Femur (tissue), 1 donor: ENCODE results near the gene GGACT.
"Not testable (repeated sequence)": the region's sequence is repeated elsewhere in the genome, so short reads cannot be mapped to it uniquely, and the experiment has no call there.

Experiments
- DNase-seq: peaks from one replicate; pipeline ENCODE4 v3.0.0-alpha.2; 2017

Gene GGACT

GRCh38 chr13:100600461-100600860 is 11.9 kb upstream of the GGACT start:
- no peak for DNase-seq

- DNase-seq: no peak
Observed at GRCh38 chr13:100597253-100597652, 8.7 kb upstream of the GGACT start.

- no peak for DNase-seq
Observed at GRCh38 chr13:100596516-100596915, 7.9 kb upstream of the GGACT start.

GRCh38 chr13:100594731-100595130 is 6.1 kb upstream of the GGACT start:
- DNase-seq: no peak

- DNase-seq: no peak
Observed at GRCh38 chr13:100594255-100594654, 5.7 kb upstream of the GGACT start.

- no peak for DNase-seq
Observed at GRCh38 chr13:100589178-100589725, 663 bp upstream of the GGACT start.

- DNase-seq: no peak
Observed at GRCh38 chr13:100584896-100585295, 3.7 kb downstream of the GGACT start.

GRCh38 chr13:100581504-100581903 is 7.1 kb downstream of the GGACT start:
- DNase-seq: no peak

GRCh38 chr13:100581030-100581429 is 7.6 kb downstream of the GGACT start:
- DNase-seq: no peak

GRCh38 chr13:100580045-100580444 is 8.5 kb downstream of the GGACT start:
- no peak for DNase-seq

GRCh38 chr13:100577239-100577638 is 11.3 kb downstream of the GGACT start:
- not testable (repeated sequence) for DNase-seq

GRCh38 chr13:100573121-100573520 is 15.5 kb downstream of the GGACT start:
- DNase-seq: no peak

- no peak for DNase-seq
Observed at GRCh38 chr13:100566543-100566942, 22.0 kb downstream of the GGACT start.

- DNase-seq: no peak
Observed at GRCh38 chr13:100565286-100565685, 23.3 kb downstream of the GGACT start.

GRCh38 chr13:100564444-100565223 is 24.0 kb downstream of the GGACT start:
- DNase-seq: no peak

- DNase-seq: no peak
Observed at GRCh38 chr13:100563779-100564178, 24.8 kb downstream of the GGACT start.

- DNase-seq: no peak
Observed at GRCh38 chr13:100561599-100562204, 26.9 kb downstream of the GGACT start.

GRCh38 chr13:100561158-100561499 is 27.5 kb downstream of the GGACT start:
- DNase-seq: no peak

- no peak for DNase-seq
Observed at GRCh38 chr13:100560498-100561157, 28.0 kb downstream of the GGACT start.

- no peak for DNase-seq
Observed at GRCh38 chr13:100559886-100560285, 28.7 kb downstream of the GGACT start.

GRCh38 chr13:100552755-100553154 is 35.8 kb downstream of the GGACT start:
- DNase-seq: no peak

GRCh38 chr13:100549316-100549715 is 39.3 kb downstream of the GGACT start:
- no peak for DNase-seq

- peak; percentile 46 for DNase-seq
Observed at GRCh38 chr13:100547791-100548201, 40.8 kb downstream of the GGACT start.
